HEK293 (cell line): ENCODE data around the gene DCHS1.

Experiments
- CTCF ChIA-PET: fragments of 350-600 bp; formaldehyde crosslinking; extraction: SDS; loops from one replicate; lab custom pipeline; 2021; ENCODE audit warnings: antibody characterized with exemption; lab: Yijun Ruan, JAX
- POLR2A ChIA-PET: fragments of 300-600 bp; formaldehyde crosslinking; extraction: SDS; loops from one replicate; lab custom pipeline; 2020; ENCODE audit warnings: antibody characterized with exemption, inconsistent platforms; lab: Yijun Ruan, JAX
- H3K27ac ChIP-seq: fragments of 200-500 bp; sonication (Bioruptor generic); 2 replicates; pipeline ENCODE4 v1.5.1; 2014; ENCODE audit warnings: low read depth, low read length, control low read depth, inconsistent platforms; ENCODE audit errors: extremely low read depth
- H3K36me3 ChIP-seq, 2 experiments: fragments of 200-500 bp in 1 of 2; sonication (Bioruptor generic) in 1 of 2; 1 replicate in 1 of 2; 2 replicates in 1 of 2; pipeline ENCODE4 v1.5.1; 2014 to 2017; ENCODE audit warnings: inconsistent platforms in 2 of 2, low read length in 2 of 2; ENCODE audit not compliant: control insufficient read depth in 2 of 2, insufficient read depth in 1 of 2
- H3K4me1 ChIP-seq: fragments of 200-500 bp; sonication (Bioruptor generic); 2 replicates; pipeline ENCODE4 v1.5.1; 2014; ENCODE audit warnings: mild to moderate bottlenecking, low read length, inconsistent platforms; ENCODE audit not compliant: control insufficient read depth, insufficient read depth
- H3K4me3 ChIP-seq: 2 replicates; pipeline ENCODE4 v1.5.1; 2011; ENCODE audit warnings: low read depth, mild to moderate bottlenecking, control low read depth, low read length, moderate library complexity
- H3K9me3 ChIP-seq: fragments of 200-500 bp; sonication (Bioruptor generic); 2 replicates; pipeline ENCODE4 v1.5.1; 2014; ENCODE audit warnings: low read depth, low read length, inconsistent platforms; ENCODE audit not compliant: control insufficient read depth, insufficient read depth
- EGR2 ChIP-seq: fragments of 450-650 bp; formaldehyde crosslinking; IDR thresholded peaks from 2 replicates; pipeline ENCODE4 v1.5.1; 2016; ENCODE audit warnings: low read depth, missing biosample characterization, missing genetic modification characterization
- GLI4 ChIP-seq: fragments of 450-650 bp; formaldehyde crosslinking; IDR thresholded peaks from 2 replicates; pipeline ENCODE4 v1.5.1; 2016; ENCODE audit warnings: missing biosample characterization, missing genetic modification characterization
- GLIS2 ChIP-seq: fragments of 450-650 bp; formaldehyde crosslinking; IDR thresholded peaks from 2 replicates; pipeline ENCODE4 v1.5.1; 2016; ENCODE audit warnings: missing biosample characterization, missing genetic modification characterization
- ZBTB17 ChIP-seq: fragments of 450-650 bp; formaldehyde crosslinking; IDR thresholded peaks from 2 replicates; pipeline ENCODE4 v1.5.1; 2016; ENCODE audit warnings: missing biosample characterization, missing genetic modification characterization
- ZEB2 ChIP-seq: fragments of 450-650 bp; formaldehyde crosslinking; IDR thresholded peaks from 2 replicates; pipeline ENCODE4 v1.5.1; 2016; ENCODE audit warnings: missing biosample characterization, missing genetic modification characterization
- ZIC2 ChIP-seq: fragments of 450-650 bp; formaldehyde crosslinking; IDR thresholded peaks from 2 replicates; pipeline ENCODE4 v1.5.1; 2016; ENCODE audit warnings: missing biosample characterization, missing genetic modification characterization
- ZNF121 ChIP-seq: fragments of 450-650 bp; formaldehyde crosslinking; IDR thresholded peaks from 2 replicates; pipeline ENCODE4 v1.5.1; 2016; ENCODE audit warnings: missing biosample characterization, missing genetic modification characterization
- ZNF2 ChIP-seq: fragments of 450-650 bp; formaldehyde crosslinking; IDR thresholded peaks from 2 replicates; pipeline ENCODE4 v1.5.1; 2016; ENCODE audit warnings: missing biosample characterization, missing genetic modification characterization
- ZNF202 ChIP-seq: fragments of 450-650 bp; formaldehyde crosslinking; IDR thresholded peaks from 2 replicates; pipeline ENCODE4 v1.5.1; 2016; ENCODE audit warnings: missing biosample characterization, missing genetic modification characterization, borderline replicate concordance
- ZNF274 ChIP-seq, 2 experiments: fragments of 200-500 bp in 1 of 2; fragments of 450-650 bp in 1 of 2; sonication (Bioruptor generic) in 1 of 2; formaldehyde crosslinking in 1 of 2; IDR thresholded peaks; 2 replicates each; pipeline versions ENCODE4 v1.5.1 to v1.6.1; 2014 to 2016; ENCODE audit warnings: borderline replicate concordance in 1 of 2, inconsistent platforms in 1 of 2, low read length in 1 of 2, missing biosample characterization in 1 of 2, missing genetic modification characterization in 1 of 2
- ZNF311 ChIP-seq: fragments of 450-650 bp; formaldehyde crosslinking; IDR thresholded peaks from 2 replicates; pipeline ENCODE4 v1.5.1; 2017; ENCODE audit warnings: missing biosample characterization, missing genetic modification characterization, borderline replicate concordance
- ZNF416 ChIP-seq: fragments of 450-650 bp; formaldehyde crosslinking; IDR thresholded peaks from 2 replicates; pipeline ENCODE4 v1.5.1; 2016; ENCODE audit warnings: missing biosample characterization, missing genetic modification characterization
- ZNF501 ChIP-seq: fragments of 450-650 bp; formaldehyde crosslinking; IDR thresholded peaks from 2 replicates; pipeline ENCODE4 v1.5.1; 2016; ENCODE audit warnings: missing biosample characterization, missing genetic modification characterization
- ZNF558 ChIP-seq: fragments of 450-650 bp; formaldehyde crosslinking; IDR thresholded peaks from 2 replicates; pipeline ENCODE4 v1.5.1; 2016; ENCODE audit warnings: missing biosample characterization, missing genetic modification characterization
- ZNF747 ChIP-seq: fragments of 450-650 bp; formaldehyde crosslinking; IDR thresholded peaks from 2 replicates; pipeline ENCODE4 v1.5.1; 2016; ENCODE audit warnings: missing biosample characterization, missing genetic modification characterization
- ZNF837 ChIP-seq: fragments of 450-650 bp; formaldehyde crosslinking; IDR thresholded peaks from 2 replicates; pipeline ENCODE4 v1.5.1; 2016; ENCODE audit warnings: missing biosample characterization, missing genetic modification characterization
- TF ChIP-seq, protein P1 (sequence below): fragments of 450-650 bp; formaldehyde crosslinking; IDR thresholded peaks from 2 replicates; pipeline ENCODE4 v1.5.1; 2016; ENCODE audit warnings: missing biosample characterization, missing genetic modification characterization
- TF ChIP-seq, protein P2 (sequence below): fragments of 450-650 bp; formaldehyde crosslinking; IDR thresholded peaks from 2 replicates; pipeline ENCODE4 v1.5.1; 2016; ENCODE audit warnings: missing biosample characterization, missing genetic modification characterization
- TF ChIP-seq, protein P3 (sequence below): fragments of 450-650 bp; formaldehyde crosslinking; IDR thresholded peaks from 2 replicates; pipeline ENCODE4 v1.5.1; 2017; ENCODE audit warnings: missing biosample characterization, missing genetic modification characterization
- TF ChIP-seq, protein P4 (sequence below): fragments of 450-650 bp; formaldehyde crosslinking; IDR thresholded peaks from 2 replicates; pipeline ENCODE4 v1.5.1; 2017; ENCODE audit warnings: missing biosample characterization, mild to moderate bottlenecking, missing genetic modification characterization, moderate library complexity

The DCHS1 gene

DNA sequence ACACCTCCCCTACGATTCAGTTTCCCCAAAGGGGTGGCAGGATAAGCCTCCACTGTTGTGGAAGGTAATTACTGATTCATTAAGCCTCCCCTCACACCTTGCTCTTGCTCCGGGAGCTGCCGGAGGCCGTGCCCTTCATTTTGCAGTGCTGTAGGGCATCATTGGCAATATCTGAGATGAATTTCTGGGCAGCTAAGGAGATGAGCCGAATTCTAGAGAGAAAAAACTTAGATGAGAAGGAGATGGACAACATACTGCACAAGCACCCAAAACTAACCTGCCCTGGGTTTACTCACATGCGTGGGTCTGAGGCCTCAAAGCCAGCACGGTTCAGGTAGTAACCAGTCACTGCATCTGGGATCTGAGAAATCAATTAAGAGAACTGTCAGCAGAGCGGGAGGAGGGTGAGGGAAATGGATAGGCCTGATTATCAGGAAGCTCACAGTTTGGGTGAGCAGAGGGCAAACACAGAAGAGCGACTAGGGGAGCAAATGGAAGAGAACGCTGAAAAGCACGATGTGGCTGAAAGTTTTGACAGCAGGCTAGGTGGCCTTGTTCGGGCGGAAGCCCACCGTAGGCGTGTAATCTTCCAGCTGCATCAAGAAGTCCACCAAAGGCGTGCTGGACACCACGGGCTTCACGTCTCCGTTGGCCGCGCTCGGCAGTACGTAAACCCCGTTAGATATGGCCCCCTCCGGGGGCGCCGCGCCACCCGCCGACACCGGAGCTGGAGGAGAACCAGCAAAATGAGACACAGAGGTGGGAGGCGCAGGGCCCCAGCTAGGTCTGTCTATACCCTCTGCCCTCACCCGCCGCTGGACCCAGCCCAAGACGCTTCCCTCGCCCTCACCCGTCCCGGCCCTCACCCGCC is 44.3 kb downstream of the DCHS1 start:
- TF ChIP-seq ZNF747 (no peak), ZEB2 (tag by site-specific recombination) (no peak), ZNF2 (tag by site-specific recombination) (no peak), ZNF416 (tag by site-specific recombination) (no peak), ZIC2 (tag by site-specific recombination) (0 out of 2 replicates have a peak, but pooled peaks have one; percentile 14), ZNF274 (IDR thresholded peaks at IDR 0.05; ENCODE audit: low read length) (no peak), ZNF274 (tag by site-specific recombination; IDR thresholded peaks at IDR 0.05; ENCODE audit: borderline replicate concordance) (no peak), ZNF202 (tag by site-specific recombination) (no peak), ZNF311 (tag by site-specific recombination) (no peak), ZNF121 (tag by site-specific recombination) (no peak), ZBTB17 (tag by site-specific recombination) (peak; percentile 53), ZNF501 (tag by site-specific recombination) (no peak), ZNF837 (no peak), GLI4 (no peak), GLIS2 (tag by site-specific recombination) (peak; percentile 84), ZNF558 (no peak), EGR2 (tag by site-specific recombination) (0 out of 2 replicates have a peak, but pooled peaks have one; percentile 21)
- TF ChIP-seq, protein P1, sequence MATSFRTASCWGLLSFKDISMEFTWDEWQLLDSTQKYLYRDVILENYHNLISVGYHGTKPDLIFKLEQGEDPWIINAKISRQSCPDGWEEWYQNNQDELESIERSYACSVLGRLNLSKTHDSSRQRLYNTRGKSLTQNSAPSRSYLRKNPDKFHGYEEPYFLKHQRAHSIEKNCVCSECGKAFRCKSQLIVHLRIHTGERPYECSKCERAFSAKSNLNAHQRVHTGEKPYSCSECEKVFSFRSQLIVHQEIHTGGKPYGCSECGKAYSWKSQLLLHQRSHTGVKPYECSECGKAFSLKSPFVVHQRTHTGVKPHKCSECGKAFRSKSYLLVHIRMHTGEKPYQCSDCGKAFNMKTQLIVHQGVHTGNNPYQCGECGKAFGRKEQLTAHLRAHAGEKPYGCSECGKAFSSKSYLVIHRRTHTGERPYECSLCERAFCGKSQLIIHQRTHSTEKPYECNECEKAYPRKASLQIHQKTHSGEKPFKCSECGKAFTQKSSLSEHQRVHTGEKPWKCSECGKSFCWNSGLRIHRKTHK (tag by site-specific recombination): no peak
- TF ChIP-seq, protein P2, sequence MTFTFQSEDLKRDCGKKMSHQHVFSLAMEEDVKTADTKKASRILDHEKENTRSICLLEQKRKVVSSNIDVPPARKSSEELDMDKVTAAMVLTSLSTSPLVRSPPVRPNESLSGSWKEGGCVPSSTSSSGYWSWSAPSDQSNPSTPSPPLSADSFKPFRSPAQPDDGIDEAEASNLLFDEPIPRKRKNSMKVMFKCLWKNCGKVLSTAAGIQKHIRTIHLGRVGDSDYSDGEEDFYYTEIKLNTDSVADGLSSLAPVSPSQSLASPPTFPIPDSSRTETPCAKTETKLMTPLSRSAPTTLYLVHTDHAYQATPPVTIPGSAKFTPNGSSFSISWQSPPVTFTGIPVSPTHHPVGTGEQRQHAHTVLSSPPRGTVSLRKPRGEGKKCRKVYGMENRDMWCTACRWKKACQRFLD (tag by site-specific recombination): no peak
- TF ChIP-seq, protein P3, sequence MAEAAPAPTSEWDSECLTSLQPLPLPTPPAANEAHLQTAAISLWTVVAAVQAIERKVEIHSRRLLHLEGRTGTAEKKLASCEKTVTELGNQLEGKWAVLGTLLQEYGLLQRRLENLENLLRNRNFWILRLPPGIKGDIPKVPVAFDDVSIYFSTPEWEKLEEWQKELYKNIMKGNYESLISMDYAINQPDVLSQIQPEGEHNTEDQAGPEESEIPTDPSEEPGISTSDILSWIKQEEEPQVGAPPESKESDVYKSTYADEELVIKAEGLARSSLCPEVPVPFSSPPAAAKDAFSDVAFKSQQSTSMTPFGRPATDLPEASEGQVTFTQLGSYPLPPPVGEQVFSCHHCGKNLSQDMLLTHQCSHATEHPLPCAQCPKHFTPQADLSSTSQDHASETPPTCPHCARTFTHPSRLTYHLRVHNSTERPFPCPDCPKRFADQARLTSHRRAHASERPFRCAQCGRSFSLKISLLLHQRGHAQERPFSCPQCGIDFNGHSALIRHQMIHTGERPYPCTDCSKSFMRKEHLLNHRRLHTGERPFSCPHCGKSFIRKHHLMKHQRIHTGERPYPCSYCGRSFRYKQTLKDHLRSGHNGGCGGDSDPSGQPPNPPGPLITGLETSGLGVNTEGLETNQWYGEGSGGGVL (tag by site-specific recombination): 0 out of 2 replicates have a peak, but pooled peaks have one; percentile 7
- TF ChIP-seq, protein P4, sequence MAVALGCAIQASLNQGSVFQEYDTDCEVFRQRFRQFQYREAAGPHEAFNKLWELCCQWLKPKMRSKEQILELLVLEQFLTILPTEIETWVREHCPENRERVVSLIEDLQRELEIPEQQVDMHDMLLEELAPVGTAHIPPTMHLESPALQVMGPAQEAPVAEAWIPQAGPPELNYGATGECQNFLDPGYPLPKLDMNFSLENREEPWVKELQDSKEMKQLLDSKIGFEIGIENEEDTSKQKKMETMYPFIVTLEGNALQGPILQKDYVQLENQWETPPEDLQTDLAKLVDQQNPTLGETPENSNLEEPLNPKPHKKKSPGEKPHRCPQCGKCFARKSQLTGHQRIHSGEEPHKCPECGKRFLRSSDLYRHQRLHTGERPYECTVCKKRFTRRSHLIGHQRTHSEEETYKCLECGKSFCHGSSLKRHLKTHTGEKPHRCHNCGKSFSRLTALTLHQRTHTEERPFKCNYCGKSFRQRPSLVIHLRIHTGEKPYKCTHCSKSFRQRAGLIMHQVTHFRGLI (tag by site-specific recombination): 0 out of 2 replicates have a peak, but pooled peaks have one; percentile 19
- TF ChIP-seq, all 188 proteins: peak for 6
- H3K4me3 ChIP-seq: peak overlapping the region; percentile 83
- H3K27ac ChIP-seq: peak overlapping the region; percentile 70; the same call in 1 of the 2 replicates
- H3K9me3 ChIP-seq: no peaks in the 10 kb centered on the region
- no peaks in the 10 kb centered on the region for H3K4me1 ChIP-seq
- POLR2A ChIA-PET: interaction anchor here (0.6 to 3.7 kb wide), 14 partner anchors 8 to 136 kb away, joined by 3 to 20 read pairs (median 4); partner anchors contain the start of genes DCHS1, ILK, MRPL17 and RRP8
- CTCF ChIA-PET: interaction anchor here (2.0 kb wide), 1 partner anchor 72 kb away, joined by 10 read pairs; the partner anchor contains the start of gene MRPL17
- peaks cover 0 to 74% of the 10 kb centered on the region in 2 experiments; a peak in 1 of 3 replicates for H3K36me3 ChIP-seq
